DMS79 (cell line): ENCODE results near the gene TRAF3IP3.

Experiments used
- DNase-seq: peaks from one replicate; lab custom pipeline; 2025; lab: John Stamatoyannopoulos, UW

TRAF3IP3 gene

DNA sequence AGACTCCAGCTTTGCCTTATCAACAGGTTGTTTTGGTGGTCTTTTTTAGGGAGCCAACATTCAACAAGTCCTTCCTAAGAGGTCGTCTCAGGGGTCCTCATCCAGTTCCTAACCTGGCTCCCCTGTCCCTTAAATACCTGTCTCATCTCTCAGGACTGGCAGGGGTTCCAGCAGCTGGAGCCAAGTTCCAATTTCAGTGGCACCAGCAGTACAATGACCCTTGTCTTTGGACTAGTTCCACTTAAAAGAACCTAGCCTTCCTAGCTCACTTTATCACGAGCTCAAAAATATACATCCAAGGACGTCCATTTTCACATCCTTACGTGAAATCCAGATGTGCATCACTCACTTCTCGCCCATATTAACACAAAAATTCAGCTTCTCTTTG, 18.7 kb upstream of the TRAF3IP3 start:
- no peak for DNase-seq

- DNase-seq, result no peak
Observed at GRCh38 chr1:209738270-209738669, 17.6 kb upstream of the TRAF3IP3 start.

- no peak for DNase-seq
Observed at GRCh38 chr1:209741193-209741592, 14.7 kb upstream of the TRAF3IP3 start.

GRCh38 chr1:209741889-209742288, 14.0 kb upstream of the TRAF3IP3 start:
- DNase-seq, result no peak

DNA sequence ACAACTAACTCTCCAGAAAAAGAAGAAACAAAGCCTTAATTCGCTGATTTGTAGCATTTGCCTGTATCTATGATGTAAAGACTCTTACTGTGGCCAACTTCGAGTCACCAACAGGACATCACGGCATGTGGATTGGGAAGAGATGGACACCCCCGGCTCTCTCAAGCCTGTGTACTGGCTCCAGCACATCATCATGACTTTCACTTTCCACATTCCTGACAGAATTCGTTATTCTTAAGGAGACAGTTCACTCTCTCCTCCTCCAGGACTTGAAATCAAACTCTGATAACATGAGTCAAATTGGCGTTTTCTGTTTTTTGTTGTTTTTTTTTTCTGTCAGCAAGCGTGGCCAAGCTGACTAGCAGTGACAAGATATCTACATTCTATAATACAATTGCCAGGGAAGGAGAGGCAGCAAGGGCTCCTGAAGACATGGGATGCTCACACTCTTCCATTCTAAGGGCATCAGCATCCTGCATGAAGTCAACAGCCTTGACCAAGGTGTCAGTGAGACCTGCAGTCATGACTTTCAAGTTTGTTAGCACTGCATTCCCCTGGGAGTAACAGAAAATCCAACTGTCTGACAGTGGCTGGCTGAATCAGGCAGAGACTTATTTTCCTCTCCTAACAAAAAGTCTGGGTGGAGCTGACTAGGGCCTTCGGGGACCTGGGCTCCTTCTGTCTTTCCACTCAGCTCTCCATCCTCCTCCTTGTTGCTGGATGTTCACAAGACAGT, 13.3 kb upstream of the TRAF3IP3 start:
- no peak for DNase-seq

DNA sequence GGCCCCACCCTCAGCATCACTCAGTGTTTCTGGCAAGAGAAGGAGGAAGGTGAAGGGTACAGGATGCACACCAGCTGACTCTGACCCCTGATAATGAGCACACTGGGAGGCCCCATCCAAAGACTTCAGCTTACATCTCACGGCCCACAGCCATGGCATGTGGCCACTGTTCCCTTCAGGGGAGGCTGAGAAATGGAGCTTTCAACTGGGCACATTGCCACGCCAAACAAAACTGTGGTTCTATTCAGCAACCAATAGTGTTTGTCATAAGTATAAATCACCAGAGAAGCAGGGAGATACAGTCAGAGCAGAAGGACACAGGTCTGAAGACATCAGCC, 12.7 kb upstream of the TRAF3IP3 start:
- no peak for DNase-seq

DNA sequence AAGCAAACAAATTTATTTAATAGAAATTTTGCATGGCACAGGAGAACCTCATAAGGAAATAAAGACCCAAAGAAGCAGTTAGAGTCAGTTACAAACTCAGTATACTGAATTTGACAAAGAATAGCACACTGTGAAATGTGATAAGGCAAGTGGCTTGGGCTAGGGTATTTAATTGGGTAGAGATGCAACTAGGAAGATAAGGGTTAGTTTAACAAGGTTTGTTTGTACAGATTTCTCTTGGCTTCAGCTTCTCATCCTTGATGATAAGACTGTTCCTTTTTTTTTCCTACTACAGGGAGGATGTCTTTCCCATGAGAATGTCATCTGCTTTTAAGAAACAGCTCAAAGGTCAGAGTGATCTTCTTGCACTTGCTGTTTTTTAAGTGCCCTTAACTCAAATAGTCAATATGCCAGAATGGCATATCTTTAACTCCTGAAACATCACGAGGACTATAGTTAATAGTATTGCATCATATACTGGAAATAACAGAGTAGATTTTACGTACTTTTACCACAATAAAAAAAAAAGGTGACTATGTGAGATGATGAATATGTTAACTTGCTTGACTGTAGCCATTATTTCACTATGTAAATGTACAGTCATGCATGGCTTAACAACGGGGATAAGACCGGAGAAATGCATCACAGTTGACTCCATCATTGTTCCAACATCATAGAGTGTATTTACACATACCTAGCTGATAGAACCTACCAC, 9.2 kb upstream of the TRAF3IP3 start:
- DNase-seq, result no peak

DNA sequence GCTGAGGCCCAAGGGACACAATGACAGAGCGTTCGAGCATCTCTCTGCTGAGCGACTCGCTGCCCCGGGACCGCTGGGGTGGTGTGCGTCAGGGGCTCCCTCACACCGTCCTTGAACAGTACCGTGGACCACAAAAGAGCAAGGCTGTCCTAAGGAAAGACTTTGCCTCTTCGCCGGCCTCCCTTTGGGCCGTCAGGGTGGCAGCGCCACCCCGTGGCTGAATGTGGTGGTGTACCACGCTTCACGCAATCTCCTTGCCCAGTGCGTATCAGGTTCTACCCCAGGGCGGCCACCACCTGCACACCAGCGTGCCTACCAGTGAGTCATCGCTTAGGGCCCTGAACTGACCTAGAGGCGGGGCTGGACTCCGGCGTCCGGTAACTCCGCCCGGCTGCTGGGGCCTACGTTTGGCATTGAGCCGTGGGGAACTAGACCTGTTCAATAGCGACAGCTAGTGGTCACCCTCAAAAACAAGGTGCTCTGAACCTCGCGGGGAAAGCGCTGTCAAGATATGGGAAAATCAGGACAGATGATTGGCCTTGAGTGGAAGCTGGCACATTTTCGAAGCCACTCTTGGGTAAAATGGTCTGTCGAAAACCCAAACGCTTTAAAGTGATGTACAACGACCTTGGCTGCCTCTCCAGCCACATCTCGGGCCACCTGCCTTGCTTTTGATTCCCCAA, 8.1 kb upstream of the TRAF3IP3 start:
- no peak for DNase-seq

GRCh38 chr1:209748620-209749019, 7.2 kb upstream of the TRAF3IP3 start:
- DNase-seq, result no peak

GRCh38 chr1:209749205-209749604, 6.6 kb upstream of the TRAF3IP3 start:
- no peak for DNase-seq

GRCh38 chr1:209749670-209750323, 6.1 kb upstream of the TRAF3IP3 start:
- no peak for DNase-seq

- DNase-seq, result no peak
Observed at GRCh38 chr1:209751627-209752231, 4.1 kb upstream of the TRAF3IP3 start.

DNA sequence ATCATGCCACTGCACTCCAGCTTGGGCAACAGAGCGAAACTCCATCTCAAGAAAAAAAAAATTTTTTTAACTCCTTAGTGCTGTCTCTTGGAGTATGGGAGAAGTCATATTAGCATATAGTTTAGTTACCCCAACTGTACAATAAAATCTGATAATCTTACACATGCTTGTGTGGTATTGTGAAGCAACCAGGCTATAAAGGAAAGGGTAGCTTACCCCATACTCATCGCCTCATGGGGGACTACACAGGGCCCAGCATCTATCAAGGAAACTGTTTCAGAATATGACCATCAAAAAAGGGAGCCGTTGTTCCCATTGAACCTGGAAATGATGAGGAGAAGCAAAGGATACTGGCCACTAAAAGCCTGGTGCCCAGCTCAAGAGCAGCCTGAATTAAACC, 3.0 kb upstream of the TRAF3IP3 start:
- no peak for DNase-seq

GRCh38 chr1:209755256-209755655, 597 bp upstream of the TRAF3IP3 start:
- DNase-seq, result no peak

- DNase-seq, result no peak
Observed at GRCh38 chr1:209756615-209757445, 977 bp downstream of the TRAF3IP3 start.

DNA sequence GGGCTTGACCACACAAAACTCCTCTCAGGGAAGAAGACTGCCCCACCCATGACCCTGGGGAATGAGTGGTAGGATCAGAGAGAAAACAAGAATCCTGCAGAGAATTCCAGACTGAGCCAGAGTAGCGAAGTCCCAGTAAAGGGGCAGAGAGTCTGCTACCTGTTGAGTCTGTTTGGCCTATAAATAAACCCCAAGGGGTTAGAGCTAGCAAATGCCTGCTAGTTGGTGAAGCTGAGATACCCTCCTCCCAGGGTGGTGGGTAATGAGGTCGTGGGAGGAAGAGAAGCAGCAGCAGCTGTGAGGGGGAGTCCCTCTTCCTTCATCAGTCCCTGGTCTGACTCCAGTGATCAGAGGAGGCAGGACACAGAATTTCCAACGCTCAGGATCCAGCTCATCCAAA, 2.5 kb downstream of the TRAF3IP3 start:
- DNase-seq, result no peak

GRCh38 chr1:209759829-209760359, 4.0 kb downstream of the TRAF3IP3 start:
- no peak for DNase-seq

DNA sequence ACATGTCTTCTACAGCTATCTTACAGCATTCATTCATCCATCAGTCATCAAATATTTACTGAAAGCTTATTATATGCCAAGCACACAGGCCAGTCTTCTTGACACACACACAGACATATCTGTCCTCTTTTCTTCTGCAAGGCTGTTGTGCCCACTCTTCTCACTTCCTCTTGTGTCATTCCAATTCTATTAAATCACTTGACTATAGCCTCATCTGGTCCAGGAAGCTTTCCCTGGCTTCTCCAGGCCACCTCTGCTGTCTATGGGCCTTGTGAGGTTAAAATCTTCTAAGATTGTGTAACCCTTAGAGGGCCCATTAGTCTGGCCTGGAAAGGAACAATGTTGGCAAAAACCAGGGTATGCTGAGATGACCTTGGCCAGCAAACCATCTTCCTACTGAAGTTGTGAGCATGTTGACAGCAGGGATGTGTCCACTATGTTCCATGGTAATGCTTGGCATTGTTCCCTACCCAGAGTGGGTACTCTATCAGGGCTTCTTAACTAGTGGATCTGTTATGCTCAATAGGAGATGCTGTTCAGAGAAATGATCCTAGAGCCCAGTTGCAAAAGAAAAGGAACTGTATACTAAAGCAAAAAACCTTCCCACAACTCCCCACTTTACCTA, 5.3 kb downstream of the TRAF3IP3 start:
- DNase-seq, result no peak

DNA sequence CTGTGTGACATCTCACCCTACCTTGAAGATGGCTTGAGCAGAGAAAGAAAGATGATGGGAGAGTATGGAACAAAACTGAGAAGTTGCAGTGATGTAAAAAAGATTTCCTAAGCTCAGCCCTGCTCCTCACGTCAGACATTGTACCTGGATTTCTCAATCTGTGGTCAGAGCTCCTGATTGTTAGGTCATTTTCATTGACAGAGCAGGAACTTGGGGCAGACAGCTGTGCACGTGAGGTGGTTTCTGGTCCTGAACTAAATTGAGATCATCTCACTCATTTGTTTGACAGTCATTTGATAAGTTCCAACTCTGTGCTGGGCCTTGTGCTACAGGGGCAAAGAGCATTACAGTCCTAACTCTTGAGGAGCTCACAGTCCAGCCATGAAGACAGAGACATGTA, 10.2 kb downstream of the TRAF3IP3 start:
- no peak for DNase-seq

- no peak for DNase-seq
Observed at GRCh38 chr1:209767096-209767495, 11.2 kb downstream of the TRAF3IP3 start.

DNA sequence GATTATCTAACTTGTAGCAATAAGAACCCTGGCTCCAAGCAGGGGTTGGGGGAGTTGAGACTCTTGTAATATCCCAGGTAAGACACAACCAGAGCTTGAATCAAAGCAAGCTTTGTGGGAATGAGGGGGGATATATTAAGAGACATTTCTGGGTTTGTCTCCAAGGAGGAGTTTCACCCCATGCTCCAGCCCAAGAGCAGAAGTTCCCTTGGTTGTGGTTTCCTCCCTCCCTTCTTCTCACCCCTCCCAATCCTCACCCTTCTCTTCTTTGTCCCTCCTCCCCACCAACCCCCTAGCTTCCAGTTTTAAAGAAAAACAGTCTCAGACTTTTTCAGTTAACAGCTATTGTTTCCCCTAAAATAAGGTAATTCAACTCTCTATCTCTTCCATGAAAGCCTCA, 11.9 kb downstream of the TRAF3IP3 start:
- no peak for DNase-seq
